ENCODE measurements around the gene PARVB.

- TF ChIP-seq EZH2 (IDR thresholded peaks at IDR 0.05; ENCODE audit: borderline replicate concordance) (no peak), CTCF (IDR thresholded peaks at IDR 0.05; ENCODE audit: poor library complexity) (no peak), EZH2phosphoT487 (IDR thresholded peaks at IDR 0.05; ENCODE audit: low read depth, severe bottlenecking, unreplicated experiment) (no peak)
Observed at GRCh38 chr22:43980579-43980978, 43.5 kb upstream of the PARVB start.
